ENCODE results near the gene FAM20C.

FAM20C gene

GRCh38 chr7:211033-211714, 18.8 kb downstream of the FAM20C start:
- DNase-seq: no peak

GRCh38 chr7:211715-212058, 19.3 kb downstream of the FAM20C start:
- DNase-seq: no peak

- DNase-seq: no peak
Observed at GRCh38 chr7:212754-213153, 20.4 kb downstream of the FAM20C start.

GRCh38 chr7:213324-213993, 21.1 kb downstream of the FAM20C start:
- no peak for DNase-seq

- no peak for DNase-seq
Observed at GRCh38 chr7:214410-215212, 22.2 kb downstream of the FAM20C start.

GRCh38 chr7:216360-217300, 24.3 kb downstream of the FAM20C start:
- no peak for DNase-seq

- DNase-seq: no peak
Observed at GRCh38 chr7:217781-218180, 25.4 kb downstream of the FAM20C start.

- DNase-seq: no peak
Observed at GRCh38 chr7:218316-218715, 25.9 kb downstream of the FAM20C start.

GRCh38 chr7:218896-219580, 26.7 kb downstream of the FAM20C start:
- DNase-seq: no peak

- no peak for DNase-seq
Observed at GRCh38 chr7:219581-220150, 27.3 kb downstream of the FAM20C start.

- DNase-seq: no peak
Observed at GRCh38 chr7:220151-220841, 27.9 kb downstream of the FAM20C start.

- no peak for DNase-seq
Observed at GRCh38 chr7:221978-222715, 29.8 kb downstream of the FAM20C start.

GRCh38 chr7:222716-223041, 30.3 kb downstream of the FAM20C start:
- no peak for DNase-seq

GRCh38 chr7:223118-223800, 30.9 kb downstream of the FAM20C start:
- DNase-seq: no peak

- no peak for DNase-seq
Observed at GRCh38 chr7:223861-224260, 31.5 kb downstream of the FAM20C start.

GRCh38 chr7:226281-226895, 34.0 kb downstream of the FAM20C start:
- DNase-seq: no peak

- DNase-seq: no peak
Observed at GRCh38 chr7:227926-228325, 35.6 kb downstream of the FAM20C start.

- DNase-seq: no peak
Observed at GRCh38 chr7:228610-229009, 36.2 kb downstream of the FAM20C start.

GRCh38 chr7:229184-229964, 37.0 kb downstream of the FAM20C start:
- DNase-seq: no peak

All from stimulated activated naive CD4-positive, alpha-beta T cell (primary cell).